Stimulated activated naive CD4-positive, alpha-beta T cell (primary cell): Measurements from ENCODE around the gene HOXC5.
"Not testable (repeated sequence)": the region's sequence is repeated elsewhere in the genome, so short reads cannot be mapped to it uniquely, and the experiment has no call there.

Experiments used
- DNase-seq, 6 experiments: peaks; one replicate each; lab custom pipeline; 2025; lab: John Stamatoyannopoulos, UW

The HOXC5 gene

DNA sequence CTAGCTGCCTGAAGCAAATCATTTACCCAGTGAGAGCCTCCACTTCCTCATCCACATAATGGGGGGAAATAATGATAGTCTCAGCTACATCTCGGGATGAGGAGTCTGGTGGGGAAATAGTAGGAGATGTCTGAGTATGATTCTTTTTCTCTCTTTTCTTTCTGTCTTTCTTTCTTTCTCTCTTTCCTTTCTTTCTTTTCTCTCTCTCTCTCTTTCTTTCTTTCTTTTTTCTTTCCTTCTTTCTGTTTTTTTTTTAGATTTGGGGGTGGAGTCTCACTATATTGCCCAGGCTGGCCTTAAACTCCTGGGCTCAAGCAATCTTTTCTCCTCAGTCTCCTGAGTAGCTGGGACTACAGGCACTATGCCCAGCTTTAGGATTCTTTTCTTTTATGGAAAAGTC lies 33.6 kb downstream of the HOXC5 start:
- no peak for DNase-seq

DNA sequence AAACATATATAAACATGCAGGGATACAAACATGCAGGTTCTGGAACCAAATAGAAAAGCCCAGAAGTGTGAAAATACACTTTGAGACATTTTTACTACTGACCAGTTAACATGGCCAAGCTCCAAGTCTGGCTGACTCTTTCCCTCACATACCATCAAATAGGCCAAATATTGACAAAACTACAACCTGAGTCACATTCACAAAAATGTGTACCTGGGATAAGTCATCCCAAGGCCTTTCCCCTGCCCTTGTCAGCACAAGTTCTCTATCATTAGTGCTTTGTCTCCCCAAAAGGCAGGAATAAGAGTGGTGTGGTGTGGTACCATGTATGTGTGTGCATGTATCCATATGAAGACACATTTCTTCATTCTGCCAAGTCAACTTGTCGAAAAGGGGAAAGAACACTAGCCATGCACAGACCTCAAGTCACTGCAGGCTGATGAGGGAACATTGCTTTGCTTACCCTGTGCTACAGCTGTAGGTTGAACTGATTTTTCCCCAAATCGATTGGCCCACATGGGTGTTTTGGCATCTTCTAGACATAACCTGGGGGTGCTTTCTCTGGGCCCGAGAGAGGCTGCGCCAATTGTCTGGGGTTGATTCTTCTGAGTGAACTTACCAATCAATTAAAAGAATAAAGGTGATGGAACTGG lies 35.7 kb downstream of the HOXC5 start:
- DNase-seq = no peak

DNA sequence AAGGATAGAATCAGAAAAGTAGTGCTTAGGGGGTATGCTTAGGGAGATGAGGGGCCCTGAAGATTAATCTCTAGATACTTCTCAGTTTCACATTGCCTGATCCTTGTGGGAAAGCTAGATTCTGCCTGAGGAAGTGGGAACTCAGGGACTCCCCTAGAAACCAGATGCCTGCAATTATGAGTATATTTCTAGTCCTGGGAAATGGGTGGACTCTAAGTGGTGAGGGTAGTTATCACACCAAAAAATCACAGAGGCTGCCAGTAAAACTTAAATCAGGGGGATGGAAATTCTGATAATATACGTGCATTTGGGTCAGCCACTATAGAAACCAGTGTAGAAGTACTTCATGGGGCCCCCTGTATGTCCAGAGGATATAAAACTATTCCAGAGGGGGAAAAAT lies 39.1 kb downstream of the HOXC5 start:
- no peak for DNase-seq

DNA sequence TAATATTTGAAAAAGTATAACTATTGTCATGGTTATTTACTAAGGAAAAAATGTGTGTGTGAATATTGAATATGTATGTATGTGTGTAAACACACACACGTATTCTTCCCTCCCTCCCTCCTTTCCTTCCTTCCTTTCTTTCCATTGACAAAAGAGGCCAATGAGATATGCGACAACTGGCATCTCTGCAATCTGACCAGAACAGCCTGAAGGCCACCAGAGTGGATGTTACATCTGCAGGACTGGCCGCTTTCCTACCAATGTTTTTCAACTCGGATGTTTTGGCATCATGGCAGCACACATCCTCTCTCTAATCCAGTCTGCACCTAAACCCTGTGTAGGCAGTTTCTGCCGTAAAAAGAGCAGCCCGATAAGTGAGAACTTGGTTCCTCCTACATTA lies 41.5 kb downstream of the HOXC5 start:
- no peak for DNase-seq

DNA sequence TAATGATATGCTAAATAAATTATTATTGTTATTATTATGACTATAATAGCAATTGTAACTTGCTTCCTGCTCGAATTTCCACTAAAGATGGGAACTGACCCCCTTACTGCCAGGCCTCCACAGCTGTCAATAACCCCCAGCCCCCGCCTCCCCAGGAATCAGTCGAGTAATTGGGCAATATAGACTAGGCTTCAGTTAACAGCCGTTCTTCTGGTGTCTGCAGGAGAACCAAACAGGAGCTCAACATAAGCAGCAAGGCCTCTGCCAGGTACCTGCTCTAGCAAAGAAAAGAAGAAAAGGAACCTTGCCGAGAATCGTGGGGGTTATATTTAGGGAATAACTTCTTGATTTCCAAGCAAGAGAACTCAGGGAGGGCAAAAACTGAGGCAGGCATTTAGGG lies 42.6 kb downstream of the HOXC5 start:
- no peak for DNase-seq

DNA sequence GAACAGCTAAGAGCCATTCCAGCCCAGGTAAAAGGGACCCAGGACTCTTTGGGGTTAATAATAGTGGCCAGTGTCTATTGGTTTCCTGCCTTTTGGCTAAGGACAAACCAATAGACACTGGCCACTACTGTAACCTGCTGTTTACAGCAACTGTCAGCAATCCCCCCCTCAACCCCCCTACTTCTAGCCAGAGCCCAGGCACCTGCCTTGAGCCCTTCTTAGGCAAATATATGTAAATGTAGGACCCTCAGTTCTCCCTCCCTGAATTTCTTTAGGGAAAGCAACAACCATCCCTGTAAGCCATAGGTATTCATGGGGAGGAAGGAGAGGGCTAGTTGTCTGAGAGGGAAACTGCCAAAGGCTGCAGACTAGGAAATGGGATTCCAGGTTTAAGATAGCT lies 43.1 kb downstream of the HOXC5 start:
- DNase-seq = no peak

DNA sequence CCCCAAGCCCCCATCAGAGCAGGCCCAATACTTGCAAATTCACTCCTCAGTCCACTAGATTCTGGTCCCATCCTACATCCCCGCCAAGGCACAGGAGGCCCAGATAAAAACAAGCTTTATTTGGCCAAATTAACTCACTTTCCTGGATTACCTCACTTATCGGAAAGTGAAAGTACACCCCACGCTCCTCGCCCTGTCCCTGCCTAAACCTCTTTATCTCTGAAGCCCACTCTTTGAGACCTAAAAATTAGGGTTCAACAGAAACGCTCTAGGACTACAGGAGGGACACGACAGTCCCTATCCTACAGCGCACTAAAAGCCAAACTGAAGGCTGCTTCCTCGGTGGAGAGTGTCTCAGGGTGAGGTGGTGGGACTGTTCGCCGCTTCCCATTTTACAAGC lies 45.0 kb downstream of the HOXC5 start:
- DNase-seq = not testable (repeated sequence)

DNA sequence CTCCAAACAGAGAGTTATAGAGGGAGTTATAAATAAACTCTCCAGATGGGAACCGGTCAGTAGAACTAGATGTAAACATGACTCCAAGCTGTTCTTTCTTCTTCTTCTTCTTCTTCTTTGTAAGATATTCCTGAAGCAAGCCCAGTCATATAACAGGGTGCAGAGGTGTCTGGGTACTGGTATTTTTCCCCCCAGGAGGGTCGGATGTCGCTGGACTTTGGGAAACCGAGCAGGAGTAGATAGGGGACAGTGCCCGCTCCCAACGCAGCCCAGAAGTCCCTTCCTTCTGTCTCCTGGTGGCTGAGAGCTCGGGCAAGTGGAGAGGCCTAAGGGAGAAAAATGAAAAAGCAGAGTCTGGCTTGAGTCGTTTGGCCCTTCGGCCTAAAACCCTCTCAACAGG lies 46.3 kb downstream of the HOXC5 start:
- DNase-seq = not testable (repeated sequence)

DNA sequence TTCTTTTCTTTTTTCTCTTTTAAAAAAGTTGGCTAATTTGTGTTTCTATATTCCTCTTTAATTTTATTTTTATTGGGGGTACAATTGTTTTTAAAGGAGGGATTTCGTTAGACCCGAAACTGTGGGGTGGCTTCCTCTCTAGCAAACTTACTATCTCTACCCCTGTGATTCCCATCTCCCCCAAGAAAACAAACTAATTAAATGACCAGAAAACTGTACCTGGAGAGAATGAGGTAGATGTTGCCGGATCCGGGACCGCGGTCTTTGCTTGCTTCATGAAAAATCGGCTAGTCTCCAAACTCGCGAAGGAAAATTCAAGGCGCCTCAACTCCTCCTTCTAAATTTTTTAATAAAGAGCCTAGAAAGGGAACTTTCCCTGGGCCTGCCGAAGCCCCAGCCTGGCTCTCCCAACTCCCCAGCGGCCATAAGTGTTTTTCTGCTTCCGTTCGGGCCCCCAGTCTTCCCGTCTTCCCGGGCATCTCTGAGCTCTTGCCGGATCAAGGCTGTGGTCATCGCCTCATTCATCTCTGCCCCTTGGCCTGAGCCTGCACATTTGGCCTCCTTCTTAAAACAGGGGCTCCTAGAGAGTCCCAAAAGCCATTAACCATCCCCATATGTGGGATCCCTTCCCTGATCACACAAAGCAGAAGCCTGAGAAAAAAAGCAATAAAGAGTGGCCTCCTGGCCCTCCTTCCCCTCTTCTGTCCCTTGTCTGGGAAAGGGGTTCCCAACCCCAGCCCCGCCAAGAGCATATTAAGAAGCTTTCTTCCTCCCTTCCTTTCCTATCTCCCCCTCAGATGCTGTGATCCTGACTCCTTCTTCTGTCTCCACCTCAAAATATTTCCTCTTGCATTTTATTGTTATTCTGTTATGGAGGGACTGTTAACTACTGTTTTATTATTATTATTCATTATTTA lies 47.4 kb downstream of the HOXC5 start:
- not testable (repeated sequence) for DNase-seq

DNA sequence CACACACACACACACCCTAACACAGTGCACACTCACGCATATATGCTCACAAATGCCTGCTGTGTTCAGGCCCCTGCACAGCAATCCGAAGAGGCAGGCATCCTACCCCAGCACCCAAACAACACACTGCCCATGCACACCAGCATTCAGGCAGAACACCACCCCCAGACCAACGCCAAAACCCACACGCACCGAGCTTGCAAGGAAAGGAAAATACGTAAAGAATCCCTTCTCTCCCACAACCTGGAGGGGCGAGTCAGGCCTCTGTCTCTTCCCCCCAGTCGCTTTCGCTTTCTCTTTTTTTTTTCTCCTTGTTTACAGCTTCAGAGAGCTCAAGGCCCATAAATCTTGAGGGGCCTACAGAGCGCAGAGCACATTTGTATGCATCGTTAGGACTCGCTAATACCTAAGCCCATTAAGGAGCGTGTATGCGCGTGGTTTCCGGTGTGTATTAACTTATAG lies 48.2 kb downstream of the HOXC5 start:
- DNase-seq = peak in 5 of 6 experiments; percentile 7 to 65 (median 36)

DNA sequence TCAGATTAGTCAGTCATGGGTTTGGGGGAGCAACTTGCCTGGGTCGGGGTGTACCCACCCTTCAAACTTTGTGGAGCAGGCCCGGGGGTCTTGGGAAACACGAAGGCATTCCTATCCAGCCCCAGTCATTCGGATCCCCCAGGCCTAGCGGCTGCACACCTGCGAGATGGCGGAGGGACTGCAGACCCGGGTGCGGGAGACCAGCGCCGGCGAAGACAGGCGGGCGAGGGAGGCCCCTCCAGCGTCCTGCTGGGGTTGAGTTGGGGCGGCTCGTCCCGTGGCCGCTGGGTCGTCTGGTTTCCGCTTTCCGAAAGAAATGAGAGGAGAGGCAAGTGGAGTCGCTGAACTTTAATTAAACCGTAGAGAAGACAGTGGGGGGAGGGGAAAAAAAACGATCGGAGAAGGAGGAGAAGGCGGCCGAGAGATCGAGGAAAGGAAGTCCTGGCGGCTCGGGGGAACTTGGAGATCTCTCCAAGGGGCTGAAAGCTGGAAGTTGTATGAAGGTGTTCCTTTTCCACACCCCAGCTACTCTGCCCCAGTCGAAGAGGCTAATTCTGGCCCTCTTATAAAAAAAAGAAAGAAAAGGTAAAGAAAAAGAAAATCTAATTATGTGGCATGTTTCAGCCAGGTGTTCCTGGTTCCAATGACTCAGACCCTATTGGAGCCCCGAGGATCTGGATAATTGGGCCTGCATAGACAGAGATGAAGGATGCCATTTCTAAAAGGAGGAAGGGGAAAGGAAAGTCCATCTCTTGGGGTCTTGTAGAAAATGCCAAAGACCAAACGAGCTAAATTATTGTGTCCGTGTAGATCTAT lies 48.9 kb downstream of the HOXC5 start:
- DNase-seq = peak in 4 of 6 experiments; percentile 22 to 59 (median 38)

DNA sequence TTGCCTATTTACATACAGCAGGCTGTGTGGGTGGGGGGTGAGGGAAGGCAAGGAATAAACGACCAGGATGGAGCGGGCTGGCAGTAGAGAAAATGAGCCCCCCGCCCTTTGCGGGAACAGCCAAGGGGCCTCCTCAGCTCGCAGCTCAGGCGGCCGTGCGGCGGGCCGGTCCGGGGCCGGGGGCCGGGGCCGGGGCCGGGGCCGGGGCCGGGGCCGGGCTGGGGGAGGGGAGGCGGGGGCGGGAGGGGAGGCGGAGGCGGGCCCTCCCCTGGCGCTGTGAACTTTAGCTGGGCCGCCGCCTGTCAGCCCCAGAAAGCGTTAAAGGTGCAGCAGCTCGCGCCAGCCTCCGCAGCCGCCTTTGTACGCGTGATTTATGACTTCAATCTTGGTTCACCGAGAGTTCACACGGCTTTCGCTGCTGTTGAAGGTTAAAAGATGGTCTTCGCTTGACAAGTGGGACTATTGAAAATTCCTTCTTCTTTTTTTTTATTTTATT lies 49.6 kb downstream of the HOXC5 start:
- DNase-seq = peak in 5 of 6 experiments; percentile 23 to 57 (median 30)
